Esophagus muscularis mucosa (tissue), 4 donors: Measurements from ENCODE around the gene CTDSPL.

Experiments used
- CTCF ChIP-seq, 3 experiments: fragments of 200-600 bp in 2 of 3; fragments of 450-650 bp in 1 of 3; sonication (generic) in 2 of 3; IDR thresholded peaks; one replicate each; pipeline ENCODE4 v1.5.1; 2017 to 2019; ENCODE audit warnings: antibody characterized with exemption in 3 of 3, mild to moderate bottlenecking in 2 of 3, moderate library complexity in 1 of 3
- EP300 ChIP-seq: sonication (generic); formaldehyde crosslinking; IDR thresholded peaks from one replicate; pipeline ENCODE4 v1.6.1; 2017; ENCODE audit warnings: antibody characterized with exemption
- POLR2AphosphoS5 ChIP-seq, 2 donors: sonication (generic); formaldehyde crosslinking; IDR thresholded peaks; one replicate each; pipeline ENCODE4 v1.6.1; 2017; ENCODE audit warnings: antibody characterized with exemption in 2 of 2

- TF ChIP-seq CTCF (IDR thresholded peaks at IDR 0.05), result no peak
- no peak for TF ChIP-seq EP300
- TF ChIP-seq POLR2AphosphoS5 (IDR thresholded peaks at IDR 0.05), result no peak
These were observed 28.8 kb downstream of the CTDSPL start for GRCh38 chr3:37890522-37890921.
